ENCODE measurements around the gene ATF1.
"Not testable (repeated sequence)": the region's sequence is repeated elsewhere in the genome, so short reads cannot be mapped to it uniquely, and the experiment has no call there.

Gene ATF1

GRCh38 chr12:50753232-50753769 lies 10.6 kb upstream of the ATF1 start:
- DNase-seq (ENCODE audit: low read depth) = no peak

- DNase-seq (ENCODE audit: low read depth) = no peak
These were observed 589 bp downstream of the ATF1 start for GRCh38 chr12:50764286-50765094.

GRCh38 chr12:50765095-50765911 lies 1.4 kb downstream of the ATF1 start:
- no peak for DNase-seq (ENCODE audit: low read depth)

DNA sequence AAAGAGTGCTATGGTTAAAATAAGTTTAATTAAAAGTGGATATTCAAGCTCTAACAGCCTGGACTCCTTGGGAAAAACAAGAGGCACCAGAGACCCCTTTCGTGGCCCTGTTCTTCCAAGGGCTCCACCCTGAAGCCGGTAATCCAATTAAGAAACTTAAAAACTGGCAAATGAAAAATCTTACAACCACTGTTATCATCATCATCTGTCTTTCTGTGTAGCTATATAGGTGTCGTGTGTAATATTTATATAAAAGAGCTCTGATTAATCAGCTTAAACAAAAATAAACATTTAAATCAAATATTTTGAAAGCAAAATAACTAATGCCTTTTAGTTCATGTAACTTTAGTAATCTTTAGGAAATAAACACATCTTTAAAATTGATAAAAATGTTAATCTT lies 4.5 kb downstream of the ATF1 start:
- no peak for DNase-seq (ENCODE audit: low read depth)

DNA sequence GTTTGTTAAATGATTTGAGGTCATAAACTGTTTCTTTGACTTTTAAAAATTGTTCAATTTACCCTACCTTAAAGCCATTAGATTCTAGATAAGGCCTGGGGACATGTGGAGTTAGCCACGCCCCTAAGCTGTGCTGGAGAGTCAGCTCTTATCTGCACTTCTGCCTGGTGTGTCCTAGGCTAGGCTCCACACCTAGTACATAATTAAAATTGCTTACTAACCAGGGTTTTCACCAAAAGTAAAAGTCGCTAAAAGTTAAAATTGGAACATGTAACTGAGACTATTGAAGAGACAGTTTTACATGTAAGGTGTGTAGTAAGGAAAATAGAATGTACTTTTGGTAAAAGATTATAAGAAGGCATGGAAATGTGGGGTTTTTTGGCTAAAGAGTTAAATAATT lies 4.9 kb downstream of the ATF1 start:
- not testable (repeated sequence) for DNase-seq (ENCODE audit: low read depth)

DNA sequence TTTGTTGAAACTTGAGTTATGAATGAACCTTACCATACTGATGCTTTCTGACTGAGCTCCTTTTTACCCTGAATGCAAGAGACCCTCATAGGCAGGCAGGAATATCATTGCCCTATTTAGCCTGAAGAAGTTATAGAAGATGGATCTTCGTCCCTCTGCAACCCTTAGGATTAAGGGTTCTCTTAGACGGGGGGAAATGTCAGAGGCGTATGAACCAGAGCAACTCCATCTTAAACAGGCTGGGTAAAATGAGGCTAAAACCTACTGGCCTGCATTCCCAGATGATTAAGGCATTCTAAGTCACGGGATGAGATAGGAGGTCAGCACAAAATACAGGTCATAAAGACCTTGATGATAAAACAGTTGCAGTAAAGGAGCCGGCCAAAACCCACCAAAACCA lies 7.5 kb downstream of the ATF1 start:
- no peak for DNase-seq (ENCODE audit: low read depth)

DNA sequence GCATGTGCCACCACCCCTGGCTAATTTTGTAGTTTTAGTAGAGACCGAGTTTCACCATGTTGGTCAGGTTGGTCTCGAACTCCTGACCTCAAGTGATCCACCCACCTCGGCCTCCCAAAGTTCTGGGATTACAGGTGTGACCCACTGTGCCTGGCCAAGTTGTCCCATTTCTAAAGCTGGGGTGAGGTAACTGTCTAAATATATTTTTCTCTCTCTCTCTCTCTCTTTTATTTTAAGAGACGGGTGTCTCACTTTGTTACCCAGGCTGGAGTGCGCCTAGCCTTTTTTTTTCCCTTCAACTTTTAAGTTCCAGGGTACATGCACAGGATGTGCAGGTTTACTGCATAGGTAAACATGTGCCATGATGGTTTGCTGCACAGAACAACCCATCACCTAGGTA lies 8.6 kb downstream of the ATF1 start:
- DNase-seq (ENCODE audit: low read depth) = no peak

DNA sequence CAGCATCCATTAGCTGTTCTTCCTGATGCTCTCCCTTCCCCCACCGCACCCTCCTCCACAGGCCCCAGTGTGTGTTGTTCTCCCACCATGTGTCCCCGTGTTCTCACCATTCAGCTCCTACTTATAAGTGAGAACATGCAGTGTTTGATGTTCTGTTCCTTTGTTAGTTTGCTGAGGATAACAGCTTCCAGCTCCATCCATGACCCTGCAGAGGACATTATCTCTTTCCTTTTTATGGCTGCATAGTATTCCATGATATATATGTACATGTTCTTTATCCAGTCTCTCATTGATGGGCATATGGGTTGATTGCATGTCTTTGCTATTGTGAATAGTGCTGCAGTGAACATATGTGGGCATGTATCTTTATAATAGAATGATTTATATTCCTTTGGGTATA lies 9.0 kb downstream of the ATF1 start:
- DNase-seq (ENCODE audit: low read depth) = no peak

- no peak for DNase-seq (ENCODE audit: low read depth)
These were observed 11.3 kb downstream of the ATF1 start for GRCh38 chr12:50775251-50775650.

GRCh38 chr12:50776749-50777728 lies 13.1 kb downstream of the ATF1 start:
- DNase-seq (ENCODE audit: low read depth) = no peak

DNA sequence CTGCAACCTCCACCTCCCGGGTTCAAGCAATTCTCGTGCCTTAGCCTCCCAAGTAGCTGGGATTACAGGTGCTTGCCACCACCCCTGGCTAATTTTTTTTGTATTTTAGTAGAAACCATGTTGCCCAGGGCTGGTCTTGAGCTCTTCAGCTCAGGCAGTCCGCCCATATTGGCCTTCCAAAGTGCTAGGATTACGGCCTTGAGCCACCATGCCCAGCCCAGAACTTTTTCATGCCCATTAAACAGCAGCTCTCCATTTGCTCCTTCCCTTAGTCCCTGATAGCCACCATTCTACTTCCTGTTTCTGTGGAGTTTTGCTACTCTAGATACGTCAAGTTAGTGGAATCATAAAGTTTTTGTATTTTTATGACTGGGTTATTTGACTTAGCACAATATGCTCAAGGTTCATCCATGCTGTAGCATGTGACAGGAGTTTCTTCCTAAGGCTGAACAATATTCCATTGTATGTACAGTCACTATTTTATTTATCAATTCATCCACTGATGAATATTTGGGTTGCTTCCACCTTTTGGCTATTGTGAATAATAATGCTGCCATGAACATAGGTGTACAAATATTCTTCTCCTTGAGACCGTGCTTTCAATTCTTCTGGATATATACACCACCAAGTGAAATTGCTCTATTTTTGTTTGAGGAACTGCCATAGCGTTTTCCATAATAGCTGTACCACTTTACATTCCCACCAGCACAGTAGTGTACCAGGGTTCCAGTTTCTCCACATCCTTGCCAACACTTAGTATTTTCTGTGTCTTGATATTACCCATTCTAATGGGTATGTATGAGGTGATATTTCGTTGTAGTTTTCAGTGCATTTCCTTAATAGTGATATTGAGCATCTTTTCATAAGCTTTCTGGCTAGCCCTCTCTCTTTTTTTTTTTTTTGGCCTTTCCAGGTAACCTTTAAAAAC lies 15.0 kb downstream of the ATF1 start:
- no peak for DNase-seq (ENCODE audit: low read depth)

DNA sequence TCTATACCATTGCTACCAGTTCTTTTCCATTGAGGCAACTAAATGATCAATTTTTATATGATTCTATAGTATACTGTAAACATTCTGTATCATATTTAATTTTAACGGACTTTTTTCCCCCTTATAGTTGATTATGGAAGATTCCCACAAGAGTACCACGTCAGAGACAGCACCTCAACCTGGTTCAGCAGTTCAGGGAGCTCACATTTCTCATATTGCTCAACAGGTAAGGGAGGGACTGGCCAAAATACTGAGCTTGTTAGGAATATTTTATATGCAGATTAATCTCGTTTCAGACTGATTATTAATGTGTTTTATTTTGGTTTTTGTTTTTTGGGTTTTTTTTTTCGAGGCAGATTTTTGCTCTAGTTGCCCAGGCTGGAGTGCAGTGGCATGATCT lies 16.1 kb downstream of the ATF1 start:
- DNase-seq (ENCODE audit: low read depth) = no peak

- no peak for DNase-seq (ENCODE audit: low read depth)
These were observed 20.6 kb downstream of the ATF1 start for GRCh38 chr12:50784501-50784900.

GRCh38 chr12:50785406-50786001 lies 21.6 kb downstream of the ATF1 start:
- no peak for DNase-seq (ENCODE audit: low read depth)

- peak; percentile 91 for DNase-seq (ENCODE audit: low read depth)
These were observed 22.8 kb downstream of the ATF1 start for GRCh38 chr12:50786498-50787231.

DNA sequence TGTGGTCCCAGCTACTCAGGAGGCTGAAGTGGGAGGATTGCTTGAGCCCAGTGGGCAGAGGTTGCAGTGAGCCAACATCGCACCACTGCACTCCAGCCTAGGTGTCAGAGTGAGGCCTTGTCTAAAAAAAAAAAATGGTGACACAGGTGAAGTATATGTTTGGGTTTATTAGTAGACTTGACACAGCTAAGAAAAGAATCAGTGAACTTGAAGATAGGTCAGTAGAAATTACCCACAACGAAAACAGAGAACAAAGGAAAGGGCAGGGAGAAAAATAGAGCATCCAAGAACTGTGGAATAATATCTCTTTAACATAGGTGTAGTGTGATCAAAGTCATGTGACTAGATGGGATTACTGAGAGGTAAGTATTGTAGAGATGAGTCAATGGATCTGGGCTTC lies 23.7 kb downstream of the ATF1 start:
- no peak for DNase-seq (ENCODE audit: low read depth)

- no peak for DNase-seq (ENCODE audit: low read depth)
These were observed 24.7 kb downstream of the ATF1 start for GRCh38 chr12:50788561-50788960.

DNA sequence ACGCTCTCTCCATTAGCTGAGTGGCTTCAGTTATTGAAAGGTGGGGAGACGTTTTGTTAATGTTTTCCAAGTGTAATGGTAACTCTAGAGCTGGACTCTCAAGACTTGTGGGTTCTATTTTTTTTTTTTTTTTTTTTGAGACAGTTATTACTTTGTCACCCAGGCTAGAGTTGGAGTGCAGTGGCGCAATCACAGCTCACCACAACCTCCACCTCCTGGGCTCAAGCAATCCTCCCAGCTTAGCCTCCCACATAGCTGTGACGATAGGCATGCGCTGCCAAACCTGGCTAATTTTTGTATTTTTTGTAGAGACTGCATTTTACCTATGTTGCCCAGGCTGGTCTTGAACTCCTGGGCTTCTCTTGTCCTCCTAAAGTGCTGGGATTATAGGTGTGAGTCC lies 26.2 kb downstream of the ATF1 start:
- no peak for DNase-seq (ENCODE audit: low read depth)

DNA sequence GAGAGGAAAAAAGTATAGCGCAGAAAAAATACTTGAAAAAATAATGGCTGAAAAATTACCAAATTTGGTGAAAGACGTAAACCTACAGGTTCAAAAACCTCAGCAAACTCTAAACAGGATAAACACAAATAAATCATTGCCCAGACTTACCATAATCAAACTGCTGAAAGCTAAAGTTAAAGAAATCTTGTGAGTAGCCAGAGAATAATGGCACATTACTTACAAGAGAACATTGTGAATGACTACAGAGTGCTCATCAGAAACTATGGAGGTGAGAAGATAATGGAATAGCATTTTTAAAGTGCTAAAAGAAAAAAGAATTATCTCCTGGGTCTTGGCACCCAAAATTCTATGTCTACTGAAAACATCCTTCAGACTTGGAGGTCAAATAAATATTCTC lies 36.0 kb downstream of the ATF1 start:
- no peak for DNase-seq (ENCODE audit: low read depth)
